ENCODE measurements around the gene SEMA6B. TPM values are rescaled to one million over a fixed set of nuclear protein-coding genes. Genes with fewer than 3 reads are reported as not detected.
"Not testable (repeated sequence)": the region's sequence is repeated elsewhere in the genome, so short reads cannot be mapped to it uniquely, and the experiment has no call there.

SEMA6B gene
- total RNA-seq, 1 donor from 2014 or later, result not detected

DNA sequence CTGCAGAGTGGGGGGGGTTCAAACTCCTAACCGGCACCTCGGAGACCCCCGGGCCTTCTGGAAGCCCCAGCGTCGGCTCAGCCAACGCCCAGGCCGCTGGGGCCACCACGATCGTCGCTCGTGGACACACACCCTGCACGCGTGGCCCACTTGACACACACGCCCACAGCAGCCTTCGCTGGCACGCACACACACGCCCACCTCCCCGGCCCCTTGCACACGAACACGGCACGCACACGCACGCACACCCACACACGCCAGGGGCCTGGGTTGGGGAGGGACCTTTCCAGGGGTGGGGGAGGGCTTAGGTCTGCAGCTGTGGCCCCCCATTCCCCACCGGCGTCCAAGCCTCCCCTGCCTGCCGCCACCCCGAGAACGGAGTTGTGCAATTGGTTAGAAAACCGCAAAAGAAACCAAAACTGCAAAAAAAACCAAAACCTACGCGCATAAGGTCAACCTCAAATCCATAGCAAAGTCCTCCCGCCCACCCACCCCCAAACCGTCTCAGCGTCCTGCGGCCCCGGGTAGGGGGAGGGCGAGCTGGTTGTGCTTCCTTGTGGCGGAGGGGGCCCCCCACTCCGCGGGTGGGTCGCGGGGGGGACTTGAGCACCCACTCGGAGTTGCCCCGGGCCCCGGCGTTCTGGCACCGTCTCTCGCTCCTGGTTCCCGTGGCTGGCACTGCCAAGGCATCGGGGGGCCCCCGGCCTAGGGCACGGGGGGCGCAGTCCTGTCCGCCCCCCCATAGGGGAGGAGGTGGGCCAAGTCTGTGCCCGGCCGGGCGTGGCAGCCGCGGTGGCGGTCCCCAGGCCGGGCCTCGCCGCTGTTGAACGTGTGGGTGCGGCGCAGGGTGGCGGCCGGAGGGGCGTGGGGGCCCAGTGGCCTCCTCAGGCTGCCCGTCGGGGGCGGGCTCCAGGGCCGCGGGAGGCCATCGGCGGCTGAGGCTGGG lies 16.3 kb downstream of the SEMA6B start:
- Mint-ChIP-seq H3K4me1 (ENCODE audit: low read depth) (peaks cover 16% of the 10 kb centered on the region), H3K36me3 (ENCODE audit: low read depth) (no peaks in the 10 kb centered on the region), H3K27me3 (ENCODE audit: insufficient read depth) (no peaks in the 10 kb centered on the region), H3K9me3 (peaks cover 4% of the 10 kb centered on the region), H3K27ac (no peak overlapping the region), H3K4me3 (no peak overlapping the region)
- intact Hi-C loops (cut with micrococcal nuclease), result no loop called here
- DNase-seq (ENCODE audit: low spot score), result no peak

DNA sequence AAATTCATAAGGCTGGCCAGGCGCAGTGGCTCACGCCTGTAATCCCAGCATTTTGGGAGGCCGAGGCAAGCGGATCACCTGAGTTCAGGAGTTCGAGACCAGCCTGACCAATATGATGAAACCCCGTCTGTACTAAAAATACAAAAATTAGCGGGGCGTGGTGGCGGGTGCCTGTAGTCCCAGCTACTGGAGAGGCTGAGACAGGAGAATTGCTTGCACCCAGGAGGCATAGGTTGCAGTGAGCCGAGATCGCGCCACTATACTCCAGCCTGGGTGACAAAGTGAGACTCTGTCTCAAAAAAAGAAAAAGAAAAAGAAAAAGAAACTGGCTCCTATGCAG lies 17.7 kb downstream of the SEMA6B start:
- DNase-seq (ENCODE audit: low spot score); H3K27me3 Mint-ChIP-seq (ENCODE audit: insufficient read depth); intact Hi-C loops (cut with micrococcal nuclease); H3K4me3 Mint-ChIP-seq; H3K9me3 Mint-ChIP-seq; H3K27ac Mint-ChIP-seq; H3K36me3 Mint-ChIP-seq (ENCODE audit: low read depth): not testable (repeated sequence)
- peaks cover 16% of the 10 kb centered on the region for H3K4me1 Mint-ChIP-seq (ENCODE audit: low read depth)

DNA sequence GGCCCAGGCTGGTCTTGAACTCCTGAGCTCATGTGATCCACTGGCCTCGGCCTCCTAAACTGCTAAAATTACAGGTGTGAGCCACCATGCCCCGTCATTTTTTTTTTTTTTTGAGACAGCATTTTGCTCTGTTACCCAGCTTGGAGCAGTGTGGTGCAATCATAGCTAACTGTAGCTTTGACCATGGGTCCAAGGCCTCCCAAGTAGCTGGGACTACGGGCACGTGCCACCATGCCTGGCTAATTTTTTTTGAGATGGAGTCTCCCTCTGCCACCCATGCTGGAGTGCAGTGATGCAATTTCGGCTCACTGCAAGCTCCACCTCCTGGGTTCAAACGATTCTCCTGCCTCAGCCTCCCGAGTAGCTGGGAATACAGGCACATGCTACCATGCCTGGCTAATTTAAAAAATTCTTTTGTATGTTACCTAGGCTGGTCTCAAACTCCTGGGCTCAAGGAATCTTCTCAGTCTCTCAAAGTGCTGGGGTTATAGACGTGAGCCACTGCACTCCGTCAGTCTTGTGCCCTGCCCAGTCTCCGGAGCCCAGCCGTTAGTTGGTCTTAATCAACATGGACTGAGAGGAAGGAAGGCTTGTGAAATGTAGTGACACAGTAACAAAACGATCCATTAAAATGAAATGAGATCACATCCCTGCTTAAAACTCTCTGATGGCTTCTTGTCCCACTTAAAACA lies 18.2 kb downstream of the SEMA6B start:
- intact Hi-C loops (cut with micrococcal nuclease), result no loop called here
- DNase-seq (ENCODE audit: low spot score), result no peak
- Mint-ChIP-seq H3K27ac (no peak overlapping the region), H3K9me3 (peaks cover 4% of the 10 kb centered on the region), H3K4me3 (no peak overlapping the region), H3K4me1 (ENCODE audit: low read depth) (peaks cover 16% of the 10 kb centered on the region), H3K27me3 (ENCODE audit: insufficient read depth) (no peaks in the 10 kb centered on the region), H3K36me3 (ENCODE audit: low read depth) (no peaks in the 10 kb centered on the region)

DNA sequence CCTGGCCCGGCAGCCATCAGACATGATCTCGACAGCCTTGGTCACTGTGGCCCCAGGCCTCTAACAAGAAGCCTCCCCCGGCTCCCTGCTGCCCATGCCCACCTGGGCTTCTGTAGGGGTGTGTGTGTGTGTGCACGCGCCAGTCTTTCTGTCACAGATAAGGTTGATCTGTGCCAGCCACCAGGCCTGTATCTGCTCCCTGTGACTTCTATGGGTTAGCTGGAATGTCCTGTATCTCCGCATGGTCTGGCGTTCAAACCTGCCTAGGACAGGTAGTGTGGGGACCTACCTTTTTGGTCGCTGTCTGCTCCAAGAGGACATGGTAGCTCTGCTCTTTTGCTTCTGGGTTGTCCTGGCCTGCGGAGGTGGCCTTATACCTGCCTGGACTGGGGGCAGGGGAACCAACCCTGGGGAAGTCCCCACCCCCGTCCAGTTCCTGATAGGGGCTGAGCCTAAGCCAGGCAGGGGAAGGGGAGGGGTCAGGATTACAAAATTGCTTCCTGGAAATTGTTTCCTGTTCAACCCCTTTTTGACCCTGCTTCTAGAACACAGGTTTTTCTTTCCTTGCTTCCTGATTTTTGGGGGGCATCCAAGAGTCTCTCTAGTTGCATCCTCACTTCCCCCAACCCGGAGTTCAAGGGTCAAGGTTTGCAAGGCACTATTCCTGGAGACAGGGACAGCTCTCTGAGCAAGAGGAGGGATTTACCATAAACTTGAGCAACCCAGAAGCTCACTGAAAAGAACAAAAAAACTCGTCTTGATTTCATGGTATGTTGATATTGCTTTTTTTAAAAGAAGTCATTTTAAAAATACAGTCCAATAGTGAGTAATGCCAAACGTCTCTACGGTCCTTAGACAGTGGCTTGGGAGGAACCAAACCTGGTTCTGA lies 19.5 kb downstream of the SEMA6B start, which contains the start of gene LRG1:
Gene LRG1 (minus strand): TSS at position 344 of the 889 bp plus-strand sequence. CDS start 23 bp downstream, at position 321.
- no peak for DNase-seq (ENCODE audit: low spot score)
- H3K27me3 Mint-ChIP-seq (ENCODE audit: insufficient read depth), result no peaks in the 10 kb centered on the region
- H3K9me3 Mint-ChIP-seq, result peaks cover 4% of the 10 kb centered on the region
- peak within 1 kb of the TSS; percentile 30 for H3K4me3 Mint-ChIP-seq
- H3K27ac Mint-ChIP-seq, result no peak within 1 kb of the TSS
- H3K36me3 Mint-ChIP-seq (ENCODE audit: low read depth), result no peaks in the 10 kb centered on the region
- intact Hi-C loops (cut with micrococcal nuclease), result no loop called here
- peaks cover 16% of the 10 kb centered on the region for H3K4me1 Mint-ChIP-seq (ENCODE audit: low read depth)

DNA sequence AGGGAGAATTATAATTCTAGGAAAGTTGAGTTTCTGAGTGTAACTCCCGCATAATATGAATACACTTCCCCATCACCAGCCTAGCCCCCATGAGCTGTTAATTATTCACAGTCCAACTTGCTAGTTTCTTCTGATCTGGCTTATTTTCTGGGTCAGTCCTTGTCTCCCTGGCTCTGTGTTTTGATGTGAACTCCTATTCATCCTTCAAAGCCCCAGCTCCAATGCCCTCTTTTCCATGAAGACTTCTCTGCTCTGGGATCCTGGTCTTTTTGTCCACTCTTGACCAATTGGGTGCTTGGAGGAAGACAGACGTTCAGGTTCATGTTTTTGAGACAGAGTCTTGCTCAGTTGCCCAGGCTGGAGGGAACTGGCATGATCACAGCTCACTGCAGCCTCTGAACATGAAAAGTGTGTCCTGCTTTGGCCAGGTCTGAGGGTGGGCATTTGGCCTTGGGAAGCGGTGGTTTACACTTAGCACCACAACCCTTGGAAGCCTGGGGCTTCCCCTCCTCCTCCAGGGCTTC lies 20.3 kb downstream of the SEMA6B start:
- Mint-ChIP-seq H3K4me3 (no peak overlapping the region), H3K4me1 (ENCODE audit: low read depth) (peaks cover 16% of the 10 kb centered on the region), H3K9me3 (peaks cover 4% of the 10 kb centered on the region), H3K27me3 (ENCODE audit: insufficient read depth) (no peaks in the 10 kb centered on the region), H3K36me3 (ENCODE audit: low read depth) (no peaks in the 10 kb centered on the region), H3K27ac (no peak overlapping the region)
- DNase-seq (ENCODE audit: low spot score), result no peak
- intact Hi-C loops (cut with micrococcal nuclease), result no loop called here

DNA sequence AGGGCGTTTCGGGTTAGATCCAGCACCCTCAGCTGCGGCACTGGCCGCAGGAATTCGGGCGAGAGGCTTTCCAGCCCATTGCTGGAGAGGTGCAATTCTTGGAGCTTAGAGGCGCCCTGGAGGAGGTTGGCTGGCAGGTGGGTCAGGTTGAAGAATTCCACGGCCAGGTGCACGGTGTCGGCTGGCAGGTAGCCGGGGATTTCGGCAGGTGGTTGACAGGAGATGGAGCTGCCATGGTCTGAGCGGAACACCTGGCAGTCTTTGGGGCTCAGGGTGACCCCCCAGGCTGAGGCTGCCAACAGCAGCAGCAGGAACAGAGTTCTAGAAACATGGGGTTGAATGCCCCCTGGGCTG lies 20.9 kb downstream of the SEMA6B start:
- no peak for DNase-seq (ENCODE audit: low spot score)
- Mint-ChIP-seq H3K4me3 (no peak overlapping the region), H3K9me3 (peaks cover 4% of the 10 kb centered on the region), H3K27ac (no peak overlapping the region), H3K27me3 (ENCODE audit: insufficient read depth) (peaks cover 1% of the 10 kb centered on the region), H3K4me1 (ENCODE audit: low read depth) (peaks cover 16% of the 10 kb centered on the region), H3K36me3 (ENCODE audit: low read depth) (no peaks in the 10 kb centered on the region)
- intact Hi-C loops (cut with micrococcal nuclease), result no loop called here

DNA sequence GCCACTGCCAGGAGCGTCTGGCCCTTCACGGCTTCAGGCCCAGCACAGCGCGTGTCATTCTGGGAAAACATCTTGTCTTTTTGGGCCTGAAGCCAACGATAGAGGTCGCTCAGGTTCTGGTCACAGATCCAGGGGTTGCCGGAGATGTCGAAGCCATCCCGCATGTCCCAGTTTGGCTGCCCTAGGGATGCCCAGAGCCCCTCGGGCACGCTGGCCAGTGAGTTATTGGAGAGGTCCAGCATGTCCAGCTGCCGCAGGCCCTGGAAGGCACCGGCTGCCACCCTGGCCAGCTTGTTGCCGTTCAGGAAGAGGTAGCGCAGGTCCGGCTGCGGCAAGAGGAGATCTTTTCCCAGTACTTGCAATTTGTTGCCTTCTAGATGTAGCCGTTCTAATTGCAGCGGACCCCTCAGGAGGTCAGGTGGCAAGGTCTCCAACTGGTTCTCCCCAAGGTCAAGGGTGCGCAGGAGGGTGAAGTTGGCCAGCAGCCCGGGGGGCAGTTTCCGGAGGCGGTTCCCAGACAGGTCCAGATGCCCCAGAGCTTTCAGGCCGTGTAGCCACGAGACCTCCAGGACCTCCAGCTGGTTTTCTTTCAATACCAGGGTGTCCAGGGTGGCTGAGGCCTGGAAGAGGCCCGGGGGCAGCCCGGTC lies 21.4 kb downstream of the SEMA6B start:
- intact Hi-C loops (cut with micrococcal nuclease), result no loop called here
- Mint-ChIP-seq H3K27me3 (ENCODE audit: insufficient read depth) (peaks cover 4% of the 10 kb centered on the region), H3K36me3 (ENCODE audit: low read depth) (no peaks in the 10 kb centered on the region), H3K27ac (no peak overlapping the region), H3K4me1 (ENCODE audit: low read depth) (peaks cover 16% of the 10 kb centered on the region), H3K4me3 (no peak overlapping the region), H3K9me3 (peaks cover 4% of the 10 kb centered on the region)
- no peak for DNase-seq (ENCODE audit: low spot score)

DNA sequence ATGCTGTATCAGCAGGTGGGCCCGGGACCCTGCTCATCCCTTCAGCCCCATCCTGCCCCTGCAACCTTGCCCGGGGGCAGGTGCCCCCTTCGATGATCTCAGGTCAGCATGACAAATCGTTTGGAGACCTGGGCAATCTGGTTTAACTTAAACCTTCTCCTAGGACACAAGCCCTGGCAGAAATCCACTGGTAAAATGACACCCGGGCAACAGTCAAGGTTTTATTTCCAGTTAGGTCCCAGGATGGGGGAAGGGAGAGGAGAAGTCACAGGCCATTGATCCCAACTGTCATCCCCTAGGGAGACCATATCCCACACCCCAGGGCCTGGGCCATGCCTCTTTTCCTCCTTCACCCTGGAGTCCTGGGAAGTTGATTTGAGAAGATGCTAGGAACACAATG lies 22.7 kb downstream of the SEMA6B start:
- DNase-seq (ENCODE audit: low spot score), result no peak
- H3K36me3 Mint-ChIP-seq (ENCODE audit: low read depth), result no peaks in the 10 kb centered on the region
- H3K27ac Mint-ChIP-seq, result no peak overlapping the region
- H3K27me3 Mint-ChIP-seq (ENCODE audit: insufficient read depth), result peaks cover 4% of the 10 kb centered on the region
- peaks cover 4% of the 10 kb centered on the region for H3K9me3 Mint-ChIP-seq
- H3K4me3 Mint-ChIP-seq, result no peak overlapping the region
- intact Hi-C loops (cut with micrococcal nuclease), result no loop called here
- peaks cover 16% of the 10 kb centered on the region for H3K4me1 Mint-ChIP-seq (ENCODE audit: low read depth)

DNA sequence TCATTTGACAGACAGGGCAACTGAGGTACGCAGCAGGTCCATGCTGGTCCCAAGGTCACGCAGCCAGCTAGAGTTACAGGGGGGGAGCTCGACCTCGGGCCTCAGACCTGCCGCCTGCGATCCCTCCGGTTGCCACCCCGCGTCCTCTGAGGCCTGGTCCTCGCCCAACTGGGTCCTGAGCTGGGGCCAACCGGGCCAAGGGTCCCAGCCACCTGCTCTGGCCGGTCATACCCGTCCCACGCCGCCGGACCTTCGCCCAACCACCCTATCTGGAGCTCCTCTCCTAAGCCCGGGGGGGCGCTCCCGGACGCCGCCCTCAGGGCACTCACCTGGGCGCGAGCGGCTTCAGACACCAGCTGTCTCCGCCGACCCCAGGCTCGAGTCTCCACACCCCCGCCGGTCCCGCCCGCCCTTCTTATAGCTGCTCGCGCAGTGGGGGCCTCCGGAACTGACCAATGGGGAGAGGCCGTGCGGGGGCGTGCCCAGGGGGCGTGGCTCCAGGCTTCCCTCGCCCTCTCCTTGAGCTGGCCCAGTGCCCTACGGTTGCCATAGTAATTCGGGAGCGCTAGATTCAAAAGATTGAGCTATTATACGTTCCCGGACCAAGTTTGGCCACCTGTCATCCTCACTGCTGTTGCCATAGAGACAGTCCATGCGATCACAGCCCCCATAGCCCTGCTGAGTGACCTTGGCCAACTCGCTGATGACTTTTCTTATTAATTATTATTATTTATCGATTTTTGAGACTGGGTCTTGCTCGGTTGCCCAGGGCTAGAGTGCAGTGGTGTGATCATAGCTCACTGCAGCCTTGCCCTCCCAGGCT lies 24.4 kb downstream of the SEMA6B start, which contains the start of gene PLIN5:
Gene PLIN5 (minus strand): TSS at position 389 of the 823 bp plus-strand sequence. CDS start 1,150 bp downstream, outside the sequence.
- Mint-ChIP-seq H3K4me1 (ENCODE audit: low read depth) (peaks cover 13% of the 10 kb centered on the region), H3K27me3 (ENCODE audit: insufficient read depth) (peaks cover 6% of the 10 kb centered on the region), H3K4me3 (no peak within 1 kb of the TSS), H3K9me3 (no peaks in the 10 kb centered on the region), H3K36me3 (ENCODE audit: low read depth) (no peaks in the 10 kb centered on the region), H3K27ac (no peak within 1 kb of the TSS)
- intact Hi-C loops (cut with micrococcal nuclease), result no loop called here
- DNase-seq (ENCODE audit: low spot score), result no peak

DNA sequence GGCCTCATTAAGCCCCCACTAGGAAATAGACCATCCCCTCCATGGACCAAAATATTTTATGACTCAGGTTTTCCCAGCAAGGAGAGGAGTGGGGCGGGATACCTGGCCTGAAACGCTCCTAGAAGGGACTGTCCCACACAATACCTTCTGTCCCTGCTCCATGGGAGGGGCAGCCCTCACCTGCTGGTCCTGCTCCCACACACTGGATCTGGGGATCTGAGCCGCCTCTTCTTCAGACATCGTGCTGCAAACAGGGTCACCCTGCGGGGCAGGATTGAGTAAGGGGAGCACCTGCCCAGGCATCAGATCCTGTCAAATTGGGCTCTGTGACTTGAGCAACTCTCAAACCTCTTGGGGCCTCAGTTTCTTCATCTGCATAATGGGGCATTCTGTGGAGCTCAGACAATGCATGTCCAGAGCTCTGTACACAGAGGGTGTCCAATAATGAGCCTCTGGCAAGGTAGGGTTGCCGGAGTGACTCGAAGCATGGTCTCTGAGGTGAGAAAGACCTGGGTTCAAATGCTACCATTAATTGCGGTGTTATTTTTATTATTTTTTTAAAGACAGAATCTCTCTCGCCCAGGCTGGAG lies 25.6 kb downstream of the SEMA6B start:
- DNase-seq (ENCODE audit: low spot score), result no peak
- Mint-ChIP-seq H3K4me3 (no peak overlapping the region), H3K9me3 (no peaks in the 10 kb centered on the region), H3K27me3 (ENCODE audit: insufficient read depth) (peaks cover 6% of the 10 kb centered on the region), H3K27ac (no peak overlapping the region), H3K4me1 (ENCODE audit: low read depth) (peaks cover 2% of the 10 kb centered on the region), H3K36me3 (ENCODE audit: low read depth) (no peaks in the 10 kb centered on the region)
- intact Hi-C loops (cut with micrococcal nuclease), result no loop called here

DNA sequence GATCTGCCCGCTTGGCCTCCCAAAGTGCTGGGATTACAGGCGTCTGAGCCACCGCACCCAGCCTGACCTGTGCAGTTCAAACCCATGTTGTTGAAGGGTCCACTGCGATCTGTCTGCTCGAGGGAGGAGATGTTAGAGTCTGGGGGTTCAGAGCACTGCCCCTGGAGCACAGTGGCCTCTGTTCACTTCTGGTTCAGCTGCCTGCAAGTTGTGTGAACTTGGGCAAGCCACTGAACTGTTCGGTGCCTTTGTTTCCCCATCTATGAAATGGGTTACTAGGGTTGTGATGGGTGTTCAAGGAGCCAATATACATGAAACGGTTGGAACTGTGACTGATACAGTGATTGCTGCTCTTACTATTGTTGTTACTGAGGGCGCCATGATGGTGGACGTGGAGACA lies 26.1 kb downstream of the SEMA6B start:
- Mint-ChIP-seq H3K4me1 (ENCODE audit: low read depth) (no peaks in the 10 kb centered on the region), H3K36me3 (ENCODE audit: low read depth) (no peaks in the 10 kb centered on the region), H3K9me3 (no peaks in the 10 kb centered on the region), H3K27ac (no peak overlapping the region), H3K27me3 (ENCODE audit: insufficient read depth) (peaks cover 8% of the 10 kb centered on the region), H3K4me3 (no peak overlapping the region)
- no peak for DNase-seq (ENCODE audit: low spot score)
- intact Hi-C loops (cut with micrococcal nuclease), result no loop called here
